Nucleus accumbens (tissue), 56 donors: ENCODE measurements around the gene HNRNPF.
A peak's percentile ranks its signal among the peaks of the same experiment; 100 is the strongest.
"Not testable (repeated sequence)": the region's sequence is repeated elsewhere in the genome, so short reads cannot be mapped to it uniquely, and the experiment has no call there.

Source experiments
- DNase-seq, 56 donors: peaks; one replicate each; lab custom pipeline; 2025; lab: John Stamatoyannopoulos, UW

HNRNPF gene

GRCh38 chr10:43408710-43409384 is at the start of gene HNRNPF:
Gene HNRNPF, minus strand, starts transcription at chr10:43409186. Its CDS starts 21,302 bp downstream, at chr10:43387884.
- DNase-seq = peak; percentile 56 to 98 (median 92)

- DNase-seq = no peak
These were observed 49.2 kb upstream of the HNRNPF start for GRCh38 chr10:43458227-43458626.

- DNase-seq = not testable (repeated sequence)
These were observed 47.6 kb upstream of the HNRNPF start for GRCh38 chr10:43456561-43456960.

GRCh38 chr10:43454025-43454424 is 45.0 kb upstream of the HNRNPF start:
- not testable (repeated sequence) for DNase-seq

GRCh38 chr10:43453266-43453831 is 44.4 kb upstream of the HNRNPF start:
- no peak for DNase-seq

GRCh38 chr10:43452356-43452914 is 43.4 kb upstream of the HNRNPF start:
- DNase-seq = peak in 10 of 56 donors; percentile 1 to 55 (median 16)

GRCh38 chr10:43448742-43449141 is 39.8 kb upstream of the HNRNPF start:
- no peak for DNase-seq

- not testable (repeated sequence) for DNase-seq
These were observed 37.4 kb upstream of the HNRNPF start for GRCh38 chr10:43446219-43447017.

GRCh38 chr10:43444897-43445466 is 36.0 kb upstream of the HNRNPF start:
- DNase-seq = no peak

- no peak for DNase-seq
These were observed 35.3 kb upstream of the HNRNPF start for GRCh38 chr10:43444323-43444722.

- no peak for DNase-seq
These were observed 31.6 kb upstream of the HNRNPF start for GRCh38 chr10:43440463-43441134.

- DNase-seq = peak in 2 of 56 donors; percentile 51 to 67
These were observed 28.3 kb upstream of the HNRNPF start for GRCh38 chr10:43437141-43437870.

GRCh38 chr10:43436291-43437140 is 27.5 kb upstream of the HNRNPF start, which contains the start of gene ZNF487:
Gene ZNF487, plus strand, starts transcription at chr10:43437111. Its CDS starts 38,703 bp downstream, at chr10:43475814.
- peak; percentile 30 to 96 (median 88) for DNase-seq

GRCh38 chr10:43430926-43431663 is 22.1 kb upstream of the HNRNPF start:
- DNase-seq = peak in 6 of 56 donors; percentile 6 to 15 (median 12)

GRCh38 chr10:43427166-43427825 is 18.3 kb upstream of the HNRNPF start:
- no peak for DNase-seq

- not testable (repeated sequence) for DNase-seq
These were observed 17.5 kb upstream of the HNRNPF start for GRCh38 chr10:43426476-43426875.

- no peak for DNase-seq
These were observed 15.4 kb upstream of the HNRNPF start for GRCh38 chr10:43424416-43424815.
